GM19193 (cell line): ENCODE results near the gene ATXN2L.

Source experiments
- POLR2A ChIP-seq: IDR thresholded peaks from 4 replicates; pipeline ENCODE4 v1.6.1; 2011; ENCODE audit not compliant: insufficient read depth, insufficient read length; ENCODE audit errors: extremely low read depth

ATXN2L gene

DNA sequence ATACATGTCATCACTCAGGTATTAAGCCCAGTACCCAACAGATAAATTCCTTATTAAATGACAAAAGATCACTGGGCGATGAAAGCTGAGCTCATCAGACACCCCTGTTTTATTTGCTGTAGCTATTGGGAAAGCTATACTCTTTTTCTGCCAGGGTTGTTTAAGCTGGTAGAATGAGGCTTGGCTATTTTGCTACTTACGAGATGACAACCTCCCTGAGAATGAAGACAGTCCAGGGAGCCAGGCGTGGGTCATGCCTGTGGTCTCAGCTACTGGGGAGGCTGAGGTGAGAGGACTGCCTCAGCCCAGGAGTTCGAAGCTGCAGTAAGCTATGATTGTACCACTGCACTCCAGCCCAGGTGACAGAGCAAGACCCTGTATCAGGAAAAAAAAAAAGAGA, 36.5 kb downstream of the ATXN2L start:
- TF ChIP-seq POLR2A = no peak

DNA sequence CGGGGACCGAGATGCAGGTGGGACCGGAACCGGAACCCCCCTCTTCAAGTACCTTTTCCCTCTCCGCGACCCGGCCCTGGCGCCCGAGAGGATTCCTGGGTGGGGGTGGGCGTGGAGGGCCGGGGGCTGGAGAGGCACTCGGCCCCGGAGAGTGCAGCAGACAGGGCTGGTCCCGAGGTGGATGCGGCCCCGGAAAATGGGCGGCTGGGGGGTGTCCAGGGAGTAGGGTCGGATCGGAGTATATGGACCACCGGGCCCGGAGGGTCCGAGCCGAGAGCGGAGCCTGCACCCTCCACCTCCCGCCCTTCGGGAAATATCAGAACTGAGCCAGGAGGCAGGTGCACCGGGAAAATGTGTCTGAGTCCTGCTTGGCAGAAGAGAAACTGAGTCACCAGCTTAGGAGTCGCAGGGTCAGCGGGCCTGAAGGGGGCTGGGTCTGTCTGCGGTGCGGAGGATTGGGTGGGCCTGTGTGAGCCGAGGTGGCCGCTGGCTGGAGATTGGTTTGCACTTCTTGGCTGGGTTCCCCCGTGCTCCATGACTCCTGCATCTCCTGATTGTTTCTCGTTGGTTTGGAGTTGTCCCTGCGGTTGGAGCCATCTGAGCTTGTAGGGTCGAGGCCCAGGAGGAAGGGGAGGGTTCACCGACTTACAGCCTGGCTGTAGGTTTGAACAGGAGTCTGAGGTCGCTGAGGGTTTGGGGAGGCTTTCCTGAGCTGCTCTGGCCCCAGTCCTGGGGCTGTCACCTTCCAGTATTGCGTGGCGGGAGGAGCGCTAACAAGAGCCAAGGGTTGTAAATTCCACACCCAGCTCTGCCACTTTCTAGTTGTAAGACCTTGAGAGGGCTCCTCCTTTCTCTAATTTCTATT, 41.4 kb downstream of the ATXN2L start:
- no peak for TF ChIP-seq POLR2A

DNA sequence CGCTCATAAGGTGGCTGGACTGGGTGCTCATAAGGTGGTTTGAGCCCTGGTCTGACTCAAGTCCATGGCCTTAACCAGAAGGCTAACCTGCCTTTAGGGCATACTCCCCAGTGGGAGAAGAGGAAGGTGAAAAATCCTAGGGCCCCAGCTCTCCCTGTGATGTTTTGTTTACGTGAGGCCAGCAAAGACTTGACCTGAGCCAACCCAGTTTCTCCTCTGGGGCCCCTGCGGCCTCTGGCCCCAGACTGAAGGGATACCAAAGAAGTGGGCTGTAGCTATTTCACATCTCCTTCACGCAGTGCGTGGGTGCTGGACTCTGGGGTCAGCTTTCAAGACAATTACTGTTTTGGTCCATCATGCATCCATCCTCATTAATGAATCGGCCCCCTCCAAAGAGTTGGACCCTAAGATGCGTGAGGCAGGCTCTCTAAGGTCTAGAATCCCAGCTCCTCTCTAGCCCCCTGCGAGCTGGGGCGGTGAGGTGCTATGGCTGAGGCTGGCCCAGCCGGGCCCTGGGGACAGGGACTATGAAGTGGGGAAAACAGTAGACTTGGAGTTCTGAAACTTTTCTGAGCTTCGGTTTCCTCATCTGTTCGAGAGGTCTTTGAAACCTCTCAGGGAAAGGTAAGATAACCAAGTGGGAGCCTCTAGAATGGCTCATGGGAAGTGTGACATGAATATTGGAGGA, 42.3 kb downstream of the ATXN2L start:
- no peak for TF ChIP-seq POLR2A

DNA sequence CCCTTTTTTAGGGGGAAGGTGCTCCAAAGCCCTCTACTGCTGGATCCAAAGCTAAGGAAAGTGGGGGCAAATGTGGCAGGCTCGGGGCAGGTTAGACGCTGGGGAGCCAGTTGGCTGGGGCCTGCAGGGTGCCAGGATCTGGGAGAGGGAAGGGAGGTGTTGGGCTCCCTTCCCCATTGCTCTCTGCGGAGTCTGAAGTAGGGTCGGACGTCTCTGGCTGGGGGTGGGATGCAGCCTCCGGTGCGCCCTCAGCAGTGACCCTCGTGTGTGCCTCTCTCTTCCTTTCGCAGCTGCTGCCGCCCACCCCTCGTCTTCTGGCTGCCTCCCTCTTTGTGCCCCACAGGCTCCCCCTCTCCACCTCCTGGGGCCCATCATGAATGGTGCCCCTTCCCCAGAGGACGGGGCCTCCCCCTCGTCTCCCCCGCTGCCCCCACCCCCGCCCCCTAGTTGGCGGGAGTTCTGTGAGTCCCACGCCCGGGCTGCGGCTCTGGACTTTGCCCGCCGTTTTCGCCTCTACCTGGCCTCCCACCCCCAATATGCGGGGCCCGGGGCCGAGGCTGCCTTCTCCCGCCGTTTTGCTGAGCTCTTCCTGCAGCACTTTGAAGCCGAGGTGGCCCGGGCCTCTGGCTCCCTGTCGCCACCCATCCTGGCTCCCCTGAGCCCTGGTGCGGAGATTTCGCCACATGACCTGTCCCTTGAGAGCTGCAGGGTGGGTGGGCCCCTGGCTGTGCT, 43.1 kb downstream of the ATXN2L start:
- no peak for TF ChIP-seq POLR2A

DNA sequence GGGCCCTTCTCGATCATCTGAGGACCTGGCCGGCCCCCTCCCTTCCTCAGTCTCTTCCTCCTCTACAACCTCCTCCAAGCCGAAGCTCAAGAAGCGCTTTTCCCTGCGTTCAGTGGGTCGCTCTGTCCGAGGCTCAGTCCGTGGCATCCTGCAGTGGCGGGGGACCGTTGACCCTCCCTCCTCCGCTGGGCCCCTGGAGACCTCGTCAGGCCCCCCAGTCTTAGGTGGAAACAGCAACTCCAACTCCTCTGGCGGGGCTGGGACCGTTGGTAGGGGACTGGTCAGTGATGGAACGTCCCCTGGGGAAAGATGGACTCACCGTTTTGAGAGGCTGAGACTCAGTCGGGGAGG, 43.6 kb downstream of the ATXN2L start:
- TF ChIP-seq POLR2A = no peak

DNA sequence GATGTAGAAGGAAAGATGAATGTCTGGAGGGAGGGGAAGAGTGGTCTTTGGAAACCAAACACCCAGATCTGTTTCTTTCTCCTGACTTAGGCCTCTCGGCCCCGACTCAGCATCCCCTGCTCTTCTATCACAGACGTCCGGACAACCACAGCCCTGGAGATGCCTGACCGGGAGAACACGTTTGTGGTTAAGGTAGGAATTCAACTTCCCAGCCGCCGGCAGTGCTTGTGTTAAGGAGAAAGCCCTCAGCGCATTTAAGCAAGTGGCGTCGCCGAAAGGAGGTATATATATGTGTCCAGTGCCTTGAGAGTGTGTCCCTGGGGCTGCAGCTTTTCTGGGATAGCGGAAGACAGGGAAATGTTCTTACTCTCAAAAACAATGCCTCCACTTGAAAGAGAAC, 44.4 kb downstream of the ATXN2L start:
- TF ChIP-seq POLR2A = no peak

DNA sequence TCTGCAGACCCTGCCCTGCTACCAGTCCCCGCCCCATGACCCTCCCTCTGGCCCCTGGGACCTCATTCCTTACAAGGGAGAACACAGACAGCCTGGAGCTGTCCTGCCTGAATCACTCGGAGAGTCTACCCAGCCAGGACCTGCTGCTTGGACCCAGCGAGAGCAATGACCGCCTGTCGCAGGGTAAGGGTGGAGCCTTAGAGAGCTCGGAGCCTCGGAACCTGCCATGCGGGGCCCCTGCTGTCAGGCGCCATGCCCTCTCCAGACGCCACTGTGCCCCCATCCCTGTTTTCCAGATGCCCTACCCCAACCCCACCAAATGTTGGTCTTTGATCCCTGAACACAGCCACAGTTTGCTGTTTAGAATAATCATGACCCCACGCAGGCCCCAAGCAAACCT, 46.4 kb downstream of the ATXN2L start:
- no peak for TF ChIP-seq POLR2A

DNA sequence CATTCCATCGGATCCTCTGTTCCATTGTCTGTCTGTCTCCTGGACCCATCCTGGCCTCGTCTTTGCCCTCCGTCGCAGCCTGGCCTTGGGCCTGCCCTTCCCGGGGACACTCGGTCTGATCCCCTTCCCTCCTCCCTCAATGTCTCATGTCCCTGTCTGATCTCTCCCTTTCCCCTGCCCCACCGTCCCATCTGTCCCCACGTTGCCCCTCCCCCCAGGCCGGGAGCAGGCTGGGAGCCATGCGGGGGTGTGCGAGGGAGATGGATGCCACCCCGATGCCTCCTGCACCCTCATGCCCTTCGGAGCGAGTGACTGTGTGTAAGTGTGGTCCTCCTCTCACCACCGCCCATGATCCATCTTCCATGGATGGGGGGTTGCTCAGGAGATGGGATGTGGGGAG, 50.2 kb downstream of the ATXN2L start:
- no peak for TF ChIP-seq POLR2A

DNA sequence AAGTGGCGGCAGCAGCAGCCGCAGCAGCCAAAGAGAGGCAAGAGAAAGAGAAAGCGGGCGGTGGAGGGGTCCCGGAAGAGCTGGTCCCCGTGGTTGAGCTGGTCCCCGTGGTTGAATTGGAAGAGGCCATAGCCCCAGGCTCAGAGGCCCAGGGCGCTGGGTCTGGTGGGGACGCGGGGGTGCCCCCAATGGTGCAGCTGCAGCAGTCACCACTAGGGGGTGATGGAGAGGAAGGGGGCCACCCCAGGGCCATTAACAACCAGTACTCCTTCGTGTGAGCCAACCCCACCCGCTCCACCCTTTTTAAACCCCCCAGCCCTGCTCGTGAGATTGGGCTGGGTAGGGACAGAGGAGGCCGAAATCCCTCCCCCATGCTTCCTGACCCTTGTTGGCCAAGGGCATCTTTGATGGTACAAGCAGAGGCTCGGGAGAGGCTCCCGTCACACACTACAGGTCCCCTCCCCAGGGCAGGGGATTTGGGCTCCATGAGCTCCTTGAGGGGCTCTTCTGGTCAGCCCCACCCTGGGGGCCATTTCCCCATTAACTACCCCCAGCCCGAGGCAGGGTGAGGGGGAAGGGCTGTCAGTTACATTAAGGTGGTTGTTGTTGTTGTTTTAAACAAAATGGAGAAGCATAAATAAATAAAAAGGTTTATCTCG, 50.9 kb downstream of the ATXN2L start:
- TF ChIP-seq POLR2A = no peak

DNA sequence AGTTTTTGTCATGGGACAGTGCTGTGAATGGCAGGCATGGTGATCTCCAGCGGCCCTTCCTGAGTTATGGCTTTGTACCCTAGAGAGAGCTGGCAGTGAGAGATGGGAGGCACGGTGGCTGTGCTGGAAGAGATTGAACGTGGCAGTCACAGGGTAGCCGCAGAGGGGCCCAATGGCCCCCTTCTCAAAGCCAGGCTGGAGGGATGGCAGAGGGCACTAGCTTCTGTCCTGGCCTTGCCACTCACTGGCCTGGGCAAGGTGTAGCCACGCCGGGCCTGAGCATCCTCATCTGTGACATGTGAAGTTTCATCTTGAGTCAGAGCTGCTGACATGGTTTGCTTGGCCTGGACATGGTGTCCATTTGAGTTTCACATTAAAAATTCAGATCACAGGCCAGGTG, 51.6 kb downstream of the ATXN2L start:
- TF ChIP-seq POLR2A = no peak

DNA sequence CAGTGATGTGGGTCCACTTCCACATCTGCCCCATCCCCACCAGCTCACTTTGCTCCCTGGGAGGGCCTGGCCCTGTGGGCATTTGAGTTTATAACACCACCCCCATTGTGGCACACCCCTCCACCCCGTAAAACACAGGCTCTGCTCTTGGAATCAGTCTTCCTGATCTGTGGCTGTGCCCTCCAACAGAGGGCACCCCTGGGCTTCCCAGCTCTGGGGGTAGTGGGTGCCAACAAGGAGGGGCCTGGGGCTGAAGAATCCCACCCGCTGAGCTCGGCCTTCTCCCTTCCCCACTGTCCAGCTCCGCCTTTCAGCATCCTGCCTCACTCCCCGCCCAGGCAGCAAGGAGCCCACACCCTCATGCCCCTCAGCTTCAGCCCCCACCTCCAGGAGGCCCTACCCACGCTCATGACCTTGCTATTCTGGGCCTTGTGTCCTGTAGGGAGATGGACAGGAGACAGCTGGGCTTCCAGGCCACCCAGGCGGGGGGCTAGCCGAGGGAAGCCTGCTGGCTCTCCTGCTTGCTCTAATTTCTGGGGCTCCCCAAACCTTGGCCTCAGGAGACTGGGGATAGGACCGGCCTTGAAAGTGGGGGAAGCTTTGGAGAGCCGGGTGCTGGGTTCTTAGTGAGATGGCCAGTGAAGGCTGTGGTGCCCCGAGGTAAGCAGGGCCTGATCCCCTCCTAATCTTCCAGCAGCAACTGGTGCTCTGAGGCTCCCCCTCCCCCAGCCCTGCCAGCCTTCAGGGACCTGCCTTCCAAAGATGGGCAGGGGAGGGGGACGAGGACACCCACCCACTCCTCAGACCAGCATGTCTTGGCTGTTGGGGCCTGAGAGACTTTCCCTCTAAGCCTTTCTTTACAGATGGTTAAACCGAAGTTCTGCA, 52.6 kb downstream of the ATXN2L start:
- TF ChIP-seq POLR2A = no peak

DNA sequence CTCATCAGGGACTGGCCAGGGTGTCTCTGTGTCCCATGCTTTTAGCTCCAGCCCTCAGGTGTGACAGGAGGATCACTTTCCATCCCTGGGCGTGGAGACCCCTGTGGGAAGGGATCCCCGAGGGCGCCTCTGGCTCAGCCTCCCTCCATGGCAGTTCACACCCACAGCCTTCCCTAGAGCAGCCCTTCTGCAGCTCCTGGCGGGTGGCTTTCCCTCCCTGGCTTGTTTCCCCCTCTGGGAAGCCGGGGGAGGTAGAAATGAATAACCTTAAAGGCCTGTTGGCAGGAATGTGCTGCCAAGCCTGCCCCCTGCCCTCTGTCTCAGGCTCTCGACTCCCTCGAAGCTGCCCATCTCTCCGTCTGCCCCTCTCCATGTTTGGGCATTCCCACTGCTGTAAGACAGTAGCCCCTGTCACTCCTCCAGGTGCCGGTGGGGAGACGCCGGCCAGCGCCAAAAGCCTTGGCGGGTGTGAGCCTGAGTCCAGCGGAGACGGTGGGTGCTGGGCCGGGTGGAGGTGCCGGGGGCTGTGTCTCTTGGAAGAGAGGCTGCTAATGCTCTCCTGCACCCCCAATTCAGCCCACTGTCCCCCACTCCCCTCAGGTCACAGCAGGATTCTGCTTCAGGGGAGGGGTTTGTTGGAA, 53.3 kb downstream of the ATXN2L start:
- no peak for TF ChIP-seq POLR2A

DNA sequence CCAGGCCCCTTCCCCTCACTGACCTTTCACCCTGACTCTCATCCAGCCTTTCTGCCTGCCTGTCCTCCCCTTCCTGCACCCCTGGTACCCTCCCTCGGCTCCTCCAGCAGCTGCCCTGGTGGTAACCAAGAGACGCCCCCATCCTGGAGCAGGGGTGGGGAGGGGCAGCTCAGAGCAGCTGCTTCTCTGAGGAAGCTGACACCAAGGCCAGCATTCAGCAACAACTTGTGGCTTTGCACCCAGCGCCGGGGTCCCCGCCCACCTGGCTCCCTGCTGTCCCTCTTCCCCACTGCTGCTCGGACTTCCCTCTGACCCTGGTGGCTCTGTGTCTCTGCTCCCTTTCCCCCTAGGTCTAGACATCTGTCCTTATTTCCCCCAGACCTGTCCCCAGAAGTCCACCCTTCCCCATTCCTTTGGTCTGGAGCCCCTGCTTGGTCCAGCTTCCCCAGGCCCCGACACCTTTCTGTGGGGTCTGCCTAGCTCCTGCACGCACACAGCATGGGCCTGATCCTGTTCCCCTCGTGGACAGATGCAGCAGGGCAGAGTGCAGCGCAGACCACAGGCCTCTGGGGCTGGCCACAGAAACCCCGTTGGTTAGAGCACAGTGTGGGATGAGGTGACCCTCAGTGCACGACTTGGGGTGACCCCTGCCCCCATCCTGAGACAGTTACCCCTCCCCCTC, 54.3 kb downstream of the ATXN2L start:
- no peak for TF ChIP-seq POLR2A

DNA sequence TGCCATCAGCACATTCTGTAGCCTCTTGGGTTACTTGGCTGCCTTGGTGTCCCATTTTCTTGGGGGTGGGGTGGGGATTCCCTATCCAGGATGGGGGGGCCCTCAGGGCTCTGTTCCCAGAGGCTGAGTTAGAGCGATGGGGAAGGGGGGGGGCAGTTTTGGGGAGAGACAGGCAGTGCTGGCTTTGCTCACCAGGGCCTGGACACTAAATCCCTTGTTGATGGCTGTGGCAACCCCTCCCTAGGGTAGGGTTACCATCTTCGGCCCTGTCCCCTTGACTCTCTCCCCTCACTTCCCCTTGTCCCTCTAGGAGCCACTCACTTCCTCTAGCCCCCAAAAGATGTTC, 54.8 kb downstream of the ATXN2L start:
- TF ChIP-seq POLR2A = no peak
